ENCODE results near the gene POMGNT1. TPM values are rescaled to one million over a fixed set of nuclear protein-coding genes. Genes with fewer than 3 reads are reported as not detected.

Gene POMGNT1
- total RNA-seq, 1 donor from 2014 or later, result 26.6 TPM

DNA sequence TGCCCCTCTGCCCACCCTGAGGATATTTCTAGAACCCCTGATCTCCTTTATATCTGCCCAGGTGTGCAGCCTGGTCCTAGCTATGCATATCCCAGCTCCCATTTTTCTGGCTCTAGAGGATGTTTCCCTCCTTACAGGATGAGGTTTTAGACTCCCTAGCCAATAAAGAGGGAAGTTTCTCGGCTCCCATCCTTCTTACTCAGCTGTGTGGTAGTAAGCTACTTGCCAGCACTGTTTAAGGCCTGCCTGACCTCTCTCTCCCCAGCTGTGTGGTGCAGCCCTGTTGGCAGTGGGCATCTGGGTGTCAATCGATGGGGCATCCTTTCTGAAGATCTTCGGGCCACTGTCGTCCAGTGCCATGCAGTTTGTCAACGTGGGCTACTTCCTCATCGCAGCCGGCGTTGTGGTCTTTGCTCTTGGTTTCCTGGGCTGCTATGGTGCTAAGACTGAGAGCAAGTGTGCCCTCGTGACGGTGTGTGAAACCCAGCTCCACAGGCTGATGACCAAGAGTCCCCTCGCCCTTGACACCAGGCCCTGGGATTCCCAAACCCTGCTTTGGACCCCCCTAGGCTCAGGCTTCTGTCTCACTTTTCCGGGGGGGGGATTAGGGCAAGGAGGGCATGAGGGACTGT, 14.2 kb downstream of the POMGNT1 start:
- no peak for DNase-seq (ENCODE audit: low read depth in 2 of 2)

DNA sequence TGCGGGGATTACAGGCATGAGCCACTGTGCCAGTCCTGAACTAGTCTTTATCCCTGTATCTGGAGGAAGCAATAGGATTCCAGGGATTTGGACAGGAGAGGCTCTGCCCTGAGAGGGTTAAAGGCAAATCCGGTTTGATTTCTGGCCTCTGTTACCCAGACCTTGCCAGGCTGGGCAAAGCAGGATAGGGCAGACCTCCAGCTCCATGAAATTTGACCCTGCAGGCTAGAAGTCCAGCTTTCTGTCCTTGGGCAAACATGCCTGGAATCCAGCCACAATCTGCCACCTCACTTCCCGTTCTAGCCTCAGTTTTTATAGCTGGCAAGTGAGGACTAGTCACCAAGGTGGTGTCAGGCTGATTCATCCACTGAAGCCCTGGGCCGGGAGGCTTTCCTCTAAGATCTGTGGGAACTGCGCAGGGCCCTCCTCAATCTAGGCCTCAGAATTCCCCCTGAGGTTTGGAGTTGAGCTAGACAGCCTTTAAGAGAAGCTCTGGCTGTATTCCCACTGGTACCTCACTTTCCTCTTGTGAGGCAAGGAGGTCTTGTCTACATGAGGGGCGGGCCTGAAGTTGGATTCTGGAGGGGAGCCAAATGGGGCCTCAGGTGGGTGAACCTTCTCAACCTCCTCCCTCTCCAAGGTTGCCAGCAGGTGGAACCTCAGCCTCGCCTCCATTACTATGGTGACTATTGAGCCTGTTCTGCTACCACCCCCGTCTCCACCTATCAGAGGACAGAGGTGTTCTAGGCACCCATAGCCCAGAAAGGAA, 15.0 kb downstream of the POMGNT1 start:
- DNase-seq (ENCODE audit: low read depth in 2 of 2), result peak; percentile 41 to 96

DNA sequence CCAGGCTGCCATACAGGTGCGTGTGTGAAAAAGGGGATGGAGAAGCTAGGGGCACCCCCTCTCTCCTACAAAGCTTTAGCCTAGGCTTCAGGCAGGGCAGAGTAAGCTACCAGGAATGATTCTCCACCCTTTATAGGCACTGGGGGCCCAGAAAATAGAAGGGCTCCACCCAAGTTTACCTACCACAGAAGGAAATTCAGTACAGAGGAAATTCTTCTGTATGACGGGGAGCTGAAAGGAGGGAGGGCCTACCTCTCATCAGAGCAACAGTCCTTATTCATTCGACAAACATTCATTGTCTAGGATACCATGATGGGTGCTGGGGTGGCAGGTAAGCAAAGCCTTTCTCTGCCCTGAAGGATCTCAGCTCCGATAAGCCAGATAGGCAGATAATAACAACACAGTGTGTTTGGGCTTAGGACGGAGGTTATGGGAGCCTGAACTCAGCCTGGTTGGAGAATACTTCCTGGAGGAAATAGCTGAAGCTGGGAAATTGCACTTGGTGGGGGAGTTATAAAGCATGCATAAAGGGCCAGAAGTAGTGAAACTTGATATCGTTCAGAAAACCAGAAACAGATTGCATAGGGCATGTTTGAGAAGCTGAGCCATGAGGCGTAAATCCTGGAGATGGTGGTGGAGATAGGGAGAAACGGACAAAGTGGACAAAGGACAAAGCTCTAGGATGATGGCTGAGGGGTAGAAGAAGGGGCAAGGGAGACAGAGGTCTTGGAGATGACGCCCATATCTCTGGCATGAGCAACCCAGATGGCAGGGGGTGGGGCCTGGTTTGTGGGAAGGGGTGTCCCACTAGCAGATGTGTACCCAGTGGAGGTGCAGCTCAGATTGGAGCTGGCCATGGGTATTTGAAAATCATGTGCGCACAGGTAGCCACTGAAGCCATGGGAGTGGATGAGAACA, 16.6 kb downstream of the POMGNT1 start:
- peak in 1 of 2 donors; percentile 85 for DNase-seq (ENCODE audit: low read depth in 2 of 2)

GRCh38 chr1:46180082-46180616, 18.1 kb downstream of the POMGNT1 start:
- DNase-seq (ENCODE audit: low read depth in 2 of 2), result no peak

DNA sequence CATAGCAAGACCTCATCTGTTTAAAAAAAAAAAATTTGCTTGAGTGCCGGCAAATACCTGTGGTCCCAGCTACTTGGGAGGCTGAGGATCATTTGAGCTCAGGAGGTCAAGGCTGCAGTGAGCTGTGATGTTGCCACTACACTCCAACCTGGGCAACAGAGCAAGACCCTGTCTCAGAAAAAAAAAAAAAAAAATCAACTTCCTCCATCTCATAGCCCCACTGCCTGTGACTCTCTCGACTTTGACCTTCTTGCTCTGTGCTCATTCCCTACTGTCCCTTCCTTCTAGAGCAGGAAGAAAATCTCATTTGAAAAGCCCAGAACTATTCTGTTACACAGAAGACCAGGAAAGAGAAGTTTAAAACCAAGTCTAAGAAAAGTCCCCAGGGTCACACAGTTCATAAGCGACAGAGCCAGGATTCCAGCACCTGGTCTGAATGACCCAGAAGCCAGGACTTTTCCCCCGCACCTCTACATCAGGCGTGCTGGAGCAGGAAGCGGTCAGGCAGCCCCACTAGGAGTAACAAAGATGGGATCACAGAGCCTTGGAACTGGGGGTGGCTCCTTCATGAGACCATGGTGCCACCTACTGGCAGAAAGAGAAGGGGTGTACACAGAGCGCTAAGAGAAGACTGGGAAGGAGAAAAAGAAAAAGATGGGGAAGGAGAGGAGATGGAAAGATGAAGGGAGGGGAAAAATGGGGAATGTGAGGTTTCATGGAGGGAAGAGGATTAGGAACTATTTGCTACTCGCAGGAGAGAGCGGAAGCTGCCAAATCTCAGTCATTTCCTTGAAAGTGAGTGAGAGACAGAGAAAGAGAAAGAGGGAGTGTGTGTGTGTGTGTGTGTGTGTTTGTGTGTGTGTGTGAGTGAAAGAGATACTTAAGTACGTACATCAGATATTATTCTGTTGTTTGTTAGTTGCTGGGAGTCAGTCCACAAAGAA, 18.8 kb downstream of the POMGNT1 start:
- peak; percentile 66 to 87 for DNase-seq (ENCODE audit: low read depth in 2 of 2)

DNA sequence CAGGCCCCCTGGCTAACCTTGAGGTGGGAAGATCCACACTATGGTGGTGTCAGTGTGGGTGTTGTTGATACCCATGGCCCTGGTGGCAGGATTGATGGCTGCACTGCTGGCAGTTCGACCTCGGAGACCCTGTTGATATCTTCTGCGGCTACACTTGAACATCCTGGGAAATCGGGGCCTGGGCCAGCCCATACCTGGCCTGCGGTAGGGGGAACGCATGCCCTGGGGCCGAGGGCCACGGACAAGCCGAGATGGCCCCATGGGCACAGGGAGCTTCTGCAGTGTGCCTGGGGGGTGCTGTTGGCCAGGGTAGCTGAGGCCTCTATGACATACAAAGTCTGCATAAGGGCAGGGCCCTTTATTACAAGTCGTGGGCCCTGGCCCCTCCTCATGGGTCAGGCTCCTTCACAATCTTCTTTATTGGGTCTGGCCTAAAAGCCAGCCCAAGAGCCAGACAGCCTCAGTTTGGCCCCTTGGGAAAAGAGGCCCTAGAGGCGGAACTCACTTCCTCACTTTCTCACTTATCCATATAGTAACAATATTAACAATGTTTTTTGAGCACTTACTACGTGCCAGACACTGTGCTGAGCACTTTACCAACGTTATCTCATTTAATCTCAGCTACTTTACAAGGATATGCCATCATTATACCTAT, 21.9 kb downstream of the POMGNT1 start, which contains the start of gene P3R3URF:
Gene P3R3URF (minus strand): TSS at position 278 of the 655 bp plus-strand sequence. CDS start 17 bp downstream, at position 261.
- DNase-seq (ENCODE audit: low read depth in 2 of 2), result no peak

DNA sequence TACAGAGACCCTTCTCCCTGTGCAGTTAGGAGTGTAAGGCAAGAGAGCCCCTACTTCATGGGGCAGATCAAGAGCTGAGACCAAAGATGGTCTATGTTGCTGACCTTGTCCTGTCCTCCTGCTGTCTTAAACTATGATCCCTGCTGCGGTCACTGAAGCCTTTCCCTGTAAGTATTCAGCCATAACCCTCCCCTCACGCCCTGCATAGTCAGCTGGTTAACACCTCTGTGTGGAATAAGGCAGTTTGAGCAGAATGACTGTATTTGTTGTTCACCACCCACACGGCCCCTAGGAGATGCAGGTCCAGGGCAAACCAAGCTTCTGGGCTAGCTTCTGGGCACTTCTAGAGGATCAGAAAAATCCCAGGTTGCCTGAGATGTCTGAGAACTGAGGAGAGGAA, 23.0 kb downstream of the POMGNT1 start:
- no peak for DNase-seq (ENCODE audit: low read depth in 2 of 2)

DNA sequence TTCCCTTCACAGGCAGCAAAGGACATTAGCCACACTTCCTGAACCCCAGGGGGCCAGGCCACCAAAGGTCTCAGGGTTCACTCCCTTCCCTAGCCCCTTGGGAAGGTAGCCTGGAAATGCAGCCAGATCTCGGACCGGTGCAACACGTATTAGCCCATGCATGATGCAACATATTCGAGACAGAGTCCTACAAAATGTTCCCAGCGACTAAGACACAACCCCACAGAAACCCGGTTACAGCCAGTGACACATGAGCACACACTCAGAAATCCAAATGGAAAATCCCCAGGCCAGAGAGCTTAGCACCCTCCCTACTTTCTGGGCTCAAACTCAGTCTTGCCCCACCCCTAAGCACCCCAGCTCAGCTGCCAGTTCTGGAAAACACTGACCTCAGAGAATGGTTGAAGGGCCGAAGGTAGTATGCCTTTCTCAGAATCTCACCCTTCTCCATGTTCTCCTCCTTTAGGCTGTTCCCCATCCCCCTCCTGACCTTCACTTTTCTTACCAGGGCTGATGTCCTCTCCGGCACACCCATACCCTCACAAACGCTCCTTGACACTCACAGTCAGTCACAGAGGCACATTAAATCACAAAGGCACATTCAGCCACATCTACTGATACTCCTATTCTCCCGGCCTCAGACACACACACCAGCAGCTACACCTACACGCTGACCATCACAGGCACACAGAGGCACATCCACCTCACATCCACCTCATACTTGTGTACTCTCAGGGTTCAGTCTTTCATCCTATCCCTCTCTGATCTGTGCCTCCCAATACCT, 23.6 kb downstream of the POMGNT1 start, which contains the start of gene TSPAN1:
Gene TSPAN1 (plus strand): TSS at position 640 of the 784 bp plus-strand sequence. CDS start 6,021 bp downstream, outside the sequence.
- no peak for DNase-seq (ENCODE audit: low read depth in 2 of 2)

GRCh38 chr1:46173361-46173856, 24.8 kb downstream of the POMGNT1 start:
- DNase-seq (ENCODE audit: low read depth in 2 of 2), result no peak

GRCh38 chr1:46172321-46172720, 25.9 kb downstream of the POMGNT1 start:
- DNase-seq (ENCODE audit: low read depth in 2 of 2), result no peak

GRCh38 chr1:46171871-46172270, 26.4 kb downstream of the POMGNT1 start:
- no peak for DNase-seq (ENCODE audit: low read depth in 2 of 2)

GRCh38 chr1:46171351-46171750, 26.9 kb downstream of the POMGNT1 start:
- DNase-seq (ENCODE audit: low read depth in 2 of 2), result peak in 1 of 2 donors; percentile 19

- DNase-seq (ENCODE audit: low read depth in 2 of 2), result no peak
These were observed 28.3 kb downstream of the POMGNT1 start for GRCh38 chr1:46169811-46170454.

DNA sequence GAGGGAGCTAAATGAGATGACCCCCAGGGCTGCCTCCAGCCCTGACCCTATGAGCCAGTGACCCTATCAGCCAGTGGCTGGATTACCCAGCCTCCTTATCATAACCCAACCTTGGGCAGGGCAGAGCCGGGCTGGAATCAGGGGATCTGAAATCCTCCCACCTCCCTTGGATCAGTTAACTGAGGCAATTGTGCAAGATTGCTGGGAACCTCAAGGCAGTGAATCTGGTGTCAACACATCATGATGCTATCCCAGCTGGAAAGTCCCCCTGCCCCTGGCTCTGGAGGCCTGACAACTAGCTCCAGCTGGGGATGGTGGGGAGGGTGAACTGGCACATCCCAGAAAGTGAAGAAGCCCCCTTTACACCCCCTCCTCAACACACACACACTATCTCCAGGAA, 29.8 kb downstream of the POMGNT1 start:
- no peak for DNase-seq (ENCODE audit: low read depth in 2 of 2)

- peak; percentile 27 to 52 for DNase-seq (ENCODE audit: low read depth in 2 of 2)
These were observed 31.4 kb downstream of the POMGNT1 start for GRCh38 chr1:46166521-46167462.

DNA sequence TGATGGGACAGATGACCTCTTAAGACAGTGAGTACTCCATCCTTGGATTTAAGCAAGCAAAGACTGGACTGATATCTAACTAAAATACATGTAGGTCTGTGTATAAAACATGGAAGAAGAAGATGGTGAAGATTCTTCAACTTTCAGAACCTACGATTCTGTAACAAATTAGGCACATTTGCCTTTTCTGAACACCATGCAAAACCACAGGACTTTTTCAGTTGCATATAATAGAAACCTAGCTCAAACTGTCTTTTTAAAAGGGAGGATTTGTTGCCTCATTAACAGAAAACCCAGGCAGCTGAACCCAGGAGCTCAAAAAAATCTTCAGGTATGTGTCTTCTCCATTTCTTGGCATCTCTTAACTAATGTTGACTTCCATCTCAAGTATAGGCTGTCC, 38.0 kb downstream of the POMGNT1 start:
- DNase-seq (ENCODE audit: low read depth in 2 of 2), result no peak

GRCh38 chr1:46159516-46159915, 38.7 kb downstream of the POMGNT1 start:
- no peak for DNase-seq (ENCODE audit: low read depth in 2 of 2)
